Tibial nerve (tissue), 4 donors: Measurements from ENCODE around the gene MBOAT2.

Experiments
- CTCF ChIP-seq, 5 experiments: fragments of 200-600 bp in 3 of 5; fragments of 450-650 bp in 2 of 5; sonication (generic) in 3 of 5; IDR thresholded peaks; one replicate each; pipeline ENCODE4 v1.5.1; 2016 to 2019; ENCODE audit warnings: antibody characterized with exemption in 5 of 5, mild to moderate bottlenecking in 3 of 5, moderate library complexity in 2 of 5
- EP300 ChIP-seq, 2 donors: sonication (generic); formaldehyde crosslinking; IDR thresholded peaks; one replicate each; pipeline ENCODE4 v1.6.1; 2017; ENCODE audit warnings: antibody characterized with exemption in 2 of 2, mild to moderate bottlenecking in 1 of 2
- POLR2A ChIP-seq, 2 donors: fragments of 450-650 bp; IDR thresholded peaks; one replicate each; pipeline ENCODE4 v1.6.1; 2017; ENCODE audit warnings: antibody characterized with exemption in 2 of 2, mild to moderate bottlenecking in 2 of 2, moderate library complexity in 2 of 2

GRCh38 chr2:8849327-8849726 lies 154.2 kb downstream of the MBOAT2 start:
- TF ChIP-seq EP300 (IDR thresholded peaks at IDR 0.05) (no peak), CTCF (IDR thresholded peaks at IDR 0.05) (no peak), POLR2A (IDR thresholded peaks at IDR 0.05) (no peak)
